ENCODE results near the gene FZD10.

GRCh38 chr12:130163461-130164215 is 1.4 kb downstream of the FZD10 start:
- TF ChIP-seq CTCF (IDR thresholded peaks at IDR 0.05 in 8 of 11, conservative IDR thresholded peaks at IDR 0.05 in 3 of 11) (no peak), POLR2A (IDR thresholded peaks at IDR 0.05) (no peak), POLR2AphosphoS5 (IDR thresholded peaks at IDR 0.05) (no peak)

All from spleen (tissue), 7 donors.